ENCODE results near the gene FAXDC2.

DNA sequence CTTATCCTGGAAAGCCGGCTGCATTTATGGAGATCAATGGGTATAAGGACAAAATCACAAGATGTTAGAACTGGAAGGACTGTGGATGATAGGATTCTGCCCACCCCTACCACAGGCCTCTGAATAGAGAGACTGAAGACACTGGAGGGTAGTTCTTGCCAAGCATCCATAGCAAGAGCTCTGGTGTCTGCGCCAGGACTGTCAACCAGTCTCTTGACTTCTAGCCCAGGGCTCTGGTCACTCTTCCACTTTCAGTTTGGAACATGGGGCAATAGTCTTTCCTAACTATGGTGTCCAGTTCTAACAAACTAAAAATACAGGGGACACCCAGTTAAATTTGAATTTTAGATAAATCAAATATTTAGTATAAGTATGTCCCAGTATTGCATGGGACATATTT lies 71.9 kb downstream of the FAXDC2 start:
- TF ChIP-seq, protein P1, sequence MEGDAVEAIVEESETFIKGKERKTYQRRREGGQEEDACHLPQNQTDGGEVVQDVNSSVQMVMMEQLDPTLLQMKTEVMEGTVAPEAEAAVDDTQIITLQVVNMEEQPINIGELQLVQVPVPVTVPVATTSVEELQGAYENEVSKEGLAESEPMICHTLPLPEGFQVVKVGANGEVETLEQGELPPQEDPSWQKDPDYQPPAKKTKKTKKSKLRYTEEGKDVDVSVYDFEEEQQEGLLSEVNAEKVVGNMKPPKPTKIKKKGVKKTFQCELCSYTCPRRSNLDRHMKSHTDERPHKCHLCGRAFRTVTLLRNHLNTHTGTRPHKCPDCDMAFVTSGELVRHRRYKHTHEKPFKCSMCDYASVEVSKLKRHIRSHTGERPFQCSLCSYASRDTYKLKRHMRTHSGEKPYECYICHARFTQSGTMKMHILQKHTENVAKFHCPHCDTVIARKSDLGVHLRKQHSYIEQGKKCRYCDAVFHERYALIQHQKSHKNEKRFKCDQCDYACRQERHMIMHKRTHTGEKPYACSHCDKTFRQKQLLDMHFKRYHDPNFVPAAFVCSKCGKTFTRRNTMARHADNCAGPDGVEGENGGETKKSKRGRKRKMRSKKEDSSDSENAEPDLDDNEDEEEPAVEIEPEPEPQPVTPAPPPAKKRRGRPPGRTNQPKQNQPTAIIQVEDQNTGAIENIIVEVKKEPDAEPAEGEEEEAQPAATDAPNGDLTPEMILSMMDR (IDR thresholded peaks at IDR 0.05 in 8 of 11, conservative IDR thresholded peaks at IDR 0.05 in 3 of 11), result no peak
- TF ChIP-seq POLR2A (IDR thresholded peaks at IDR 0.05) (no peak), POLR2AphosphoS5 (IDR thresholded peaks at IDR 0.05) (no peak)
